OCI-LY1 (cell line): ENCODE data around the gene VPS26B.

Source experiments
- EZH2 ChIP-seq: fragments of 200-600 bp; sonication (generic), shearing (Covaris generic); IDR thresholded peaks from 2 replicates; pipeline ENCODE4 v1.8.0; 2017; ENCODE audit warnings: borderline replicate concordance, mixed run types, mild to moderate bottlenecking, antibody characterized with exemption, low read length, moderate library complexity, mixed read lengths
- TF ChIP-seq, protein P1 (sequence below): fragments of 200-600 bp; sonication (generic), shearing (Covaris generic); IDR thresholded peaks from 2 replicates; pipeline ENCODE4 v1.5.1; 2017; ENCODE audit warnings: mild to moderate bottlenecking, antibody characterized with exemption, low read length, moderate library complexity, mixed read lengths

DNA sequence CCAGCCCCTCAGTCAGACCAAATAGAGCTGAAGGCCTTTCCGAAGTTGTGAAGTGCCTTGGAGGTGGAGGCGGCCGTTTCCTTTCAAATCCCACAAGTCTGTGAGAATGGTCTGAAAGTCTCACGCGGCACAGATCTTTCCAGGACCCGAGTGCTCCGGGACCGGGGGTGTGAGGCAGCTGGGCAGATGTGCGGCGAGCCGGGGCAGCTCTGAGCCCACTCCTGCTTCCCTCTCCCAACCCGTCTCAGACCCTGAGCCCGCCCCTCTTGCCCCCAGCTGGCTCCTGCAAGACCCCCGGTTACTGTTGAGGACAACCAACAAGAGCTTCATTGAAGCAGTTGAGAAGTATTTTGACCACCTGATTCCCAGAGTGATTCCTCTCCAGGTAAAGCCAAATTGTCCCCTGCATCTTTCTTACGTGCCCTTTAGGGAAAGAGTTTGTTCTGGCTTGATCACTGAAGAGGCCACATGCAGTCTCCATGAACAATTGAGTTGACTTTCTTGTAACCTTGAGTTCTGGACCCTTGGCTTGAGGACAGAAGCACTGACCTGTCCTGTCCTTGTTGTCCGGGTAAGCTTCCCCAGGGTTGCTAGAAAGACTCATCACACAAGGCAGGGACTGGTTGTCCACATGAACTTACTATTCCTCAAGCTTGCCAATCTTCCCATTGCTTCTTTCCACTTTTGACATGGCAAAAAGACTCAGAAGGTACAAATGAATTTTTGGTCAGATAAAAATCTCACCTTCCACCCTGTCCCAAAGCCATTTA lies 59.2 kb downstream of the VPS26B start:
- TF ChIP-seq, protein P1, sequence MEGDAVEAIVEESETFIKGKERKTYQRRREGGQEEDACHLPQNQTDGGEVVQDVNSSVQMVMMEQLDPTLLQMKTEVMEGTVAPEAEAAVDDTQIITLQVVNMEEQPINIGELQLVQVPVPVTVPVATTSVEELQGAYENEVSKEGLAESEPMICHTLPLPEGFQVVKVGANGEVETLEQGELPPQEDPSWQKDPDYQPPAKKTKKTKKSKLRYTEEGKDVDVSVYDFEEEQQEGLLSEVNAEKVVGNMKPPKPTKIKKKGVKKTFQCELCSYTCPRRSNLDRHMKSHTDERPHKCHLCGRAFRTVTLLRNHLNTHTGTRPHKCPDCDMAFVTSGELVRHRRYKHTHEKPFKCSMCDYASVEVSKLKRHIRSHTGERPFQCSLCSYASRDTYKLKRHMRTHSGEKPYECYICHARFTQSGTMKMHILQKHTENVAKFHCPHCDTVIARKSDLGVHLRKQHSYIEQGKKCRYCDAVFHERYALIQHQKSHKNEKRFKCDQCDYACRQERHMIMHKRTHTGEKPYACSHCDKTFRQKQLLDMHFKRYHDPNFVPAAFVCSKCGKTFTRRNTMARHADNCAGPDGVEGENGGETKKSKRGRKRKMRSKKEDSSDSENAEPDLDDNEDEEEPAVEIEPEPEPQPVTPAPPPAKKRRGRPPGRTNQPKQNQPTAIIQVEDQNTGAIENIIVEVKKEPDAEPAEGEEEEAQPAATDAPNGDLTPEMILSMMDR = no peak
- no peak for TF ChIP-seq EZH2
